K562 (cell line): ENCODE data around the gene MAGI1. TPM values are rescaled to one million over a fixed set of nuclear protein-coding genes. Genes with fewer than 3 reads are reported as not detected.
"Not testable (repeated sequence)": the region's sequence is repeated elsewhere in the genome, so short reads cannot be mapped to it uniquely, and the experiment has no call there.

ENCODE experiments used
- ATAC-seq: fragments of 200-7000 bp; cut with Tn5 transposase; 3 replicates; pipeline ENCODE4 v1.9.1; 2020; ENCODE audit warnings: moderate library complexity
- BruUV-seq: library from RNA; stranded (reverse); fragments of 400-500 nt; replicated peaks from 2 replicates; lab custom pipeline; 2021; lab: Mats Ljungman, UMichigan
- CTCF ChIA-PET: fragments of 300-600 bp; formaldehyde crosslinking; extraction: SDS; loops from one replicate; lab custom pipeline; 2021; ENCODE audit warnings: low intra/inter-chr PET ratio; lab: Yijun Ruan, JAX
- POLR2A ChIA-PET: fragments of 300-600, 350-650 bp; sonication (Branson Sonifier 250); formaldehyde crosslinking; extraction: SDS; loops from one replicate; lab custom pipeline; 2021; ENCODE audit warnings: antibody characterized with exemption, inconsistent platforms; lab: Yijun Ruan, JAX
- DNase-seq, 4 experiments: peaks; one replicate each; pipeline versions ENCODE4 v3.0.0 to v3.0.0-alpha.2; 2011 to 2018; ENCODE audit warnings: low spot score in 3 of 4, mixed read lengths in 3 of 4; ENCODE audit errors: extremely low read depth in 1 of 4
- FAIRE-seq: peaks from 2 replicates; lab custom pipeline; 2011; peaks lifted over from hg19 to GRCh38; lab: Jason Lieb, UNC
- H2AFZ ChIP-seq: 2 replicates; pipeline ENCODE4 v1.6.0; 2011; ENCODE audit warnings: low read depth, low read length, control low read depth, inconsistent platforms
- H3K27ac ChIP-seq: fragments of 200-600 bp; 3 replicates; pipeline ENCODE4 v1.8.0; 2011; ENCODE audit warnings: low read depth, mild to moderate bottlenecking, control low read depth, inconsistent platforms, low read length, moderate library complexity, mixed read lengths; ENCODE audit errors: extremely low read depth
- H3K27me3 ChIP-seq, 2 experiments: fragments of 300-600 bp in 1 of 2; 2 replicates in 1 of 2; 3 replicates in 1 of 2; pipeline versions ENCODE4 v1.6.0 to v1.8.0; 2011; ENCODE audit warnings: inconsistent platforms in 2 of 2, low read length in 2 of 2, mild to moderate bottlenecking in 1 of 2, mixed read lengths in 1 of 2, moderate library complexity in 1 of 2; ENCODE audit not compliant: control insufficient read depth in 2 of 2, insufficient read depth in 2 of 2
- H3K36me3 ChIP-seq: fragments of 300-600 bp; 3 replicates; pipeline ENCODE4 v1.8.0; 2011; ENCODE audit warnings: mild to moderate bottlenecking, low read length, inconsistent platforms; ENCODE audit not compliant: control insufficient read depth, insufficient read depth
- H3K4me1 ChIP-seq, 2 experiments: fragments of 200-600 bp in 1 of 2; replicated peaks in 1 of 2; 2 replicates in 1 of 2; 3 replicates in 1 of 2; pipeline versions ENCODE4 v1.5.1 to v1.8.0; 2011; ENCODE audit warnings: inconsistent platforms in 2 of 2, low read length in 2 of 2, mild to moderate bottlenecking in 1 of 2, mixed read lengths in 1 of 2, moderate library complexity in 1 of 2; ENCODE audit not compliant: control insufficient read depth in 2 of 2, insufficient read depth in 2 of 2
- H3K4me2 ChIP-seq: 2 replicates; pipeline ENCODE4 v1.6.1; 2011; ENCODE audit warnings: low read length, control low read depth, inconsistent platforms, mixed read lengths; ENCODE audit not compliant: insufficient read depth
- H3K4me3 ChIP-seq: fragments of 200-600 bp; sonication (generic), shearing (Covaris generic); 2 replicates; pipeline ENCODE4 v1.5.1; 2016; ENCODE audit warnings: control low read depth, inconsistent platforms
- H3K79me2 ChIP-seq: fragments of 200-600 bp; 3 replicates; pipeline ENCODE4 v1.8.0; 2011; ENCODE audit warnings: low read length, inconsistent platforms; ENCODE audit not compliant: control insufficient read depth, insufficient read depth
- H3K9ac ChIP-seq, 2 experiments: 2 replicates each; pipeline versions ENCODE4 v1.6.0 to v1.6.1; 2011; ENCODE audit warnings: low read depth in 2 of 2, low read length in 2 of 2, control low read depth in 1 of 2, inconsistent platforms in 1 of 2, mild to moderate bottlenecking in 1 of 2, mixed read lengths in 1 of 2; ENCODE audit not compliant: insufficient read depth in 1 of 2
- H3K9me1 ChIP-seq: one replicate; pipeline ENCODE4 v1.6.0; 2011; ENCODE audit warnings: inconsistent platforms, mild to moderate bottlenecking, low read length, moderate library complexity; ENCODE audit not compliant: control insufficient read depth, insufficient read depth
- H3K9me3 ChIP-seq: replicated peaks from 2 replicates; pipeline ENCODE4 v1.5.1; 2011; ENCODE audit warnings: low read depth, low read length, inconsistent platforms; ENCODE audit not compliant: control insufficient read depth, insufficient read depth
- H4K20me1 ChIP-seq: replicated peaks from 2 replicates; pipeline ENCODE4 v1.6.1; 2011; ENCODE audit warnings: low read length, inconsistent platforms, mixed read lengths; ENCODE audit not compliant: control insufficient read depth, insufficient read depth
- AFF1 ChIP-seq, 2 experiments: fragments of 450-650 bp; IDR thresholded peaks; 2 replicates each; pipeline ENCODE4 v1.6.1; 2018; ENCODE audit warnings: mild to moderate bottlenecking in 2 of 2, low read depth in 1 of 2; ENCODE audit not compliant: partially characterized antibody in 2 of 2
- GTF2E2 ChIP-seq: fragments of 200-800 bp; sonication (Bioruptor generic); IDR thresholded peaks from 2 replicates; pipeline ENCODE4 v1.6.1; 2016; ENCODE audit warnings: missing genetic modification characterization, missing compliant biosample characterization
- RBM25 ChIP-seq: fragments of 200-400 bp; formaldehyde crosslinking; IDR thresholded peaks from 2 replicates; pipeline ENCODE4 v1.6.1; 2018; ENCODE audit warnings: low read length, low read depth, moderate library complexity; ENCODE audit not compliant: severe bottlenecking
- WGBS: fragments of 100-300 bp; shearing (Covaris generic); methylation state at CpG from one replicate; pipeline ENCODE4 v1.1.6; 2016; ENCODE audit warnings: low coverage, mixed read lengths; ENCODE audit not compliant: insufficient coverage; ENCODE audit errors: missing lambda C conversion rate; 5-methylcytosine and 5-hydroxymethylcytosine counted together
- in situ Hi-C: fragments of 300-500 bp; cut with MboI; formaldehyde crosslinking; loops from 4 replicates; pipeline ENCODE4 v1.15.0; 2018; ENCODE audit warnings: inconsistent platforms, mixed read lengths
- intact Hi-C: fragments of 100-400 bp; cut with micrococcal nuclease; formaldehyde crosslinking; loops from 2 replicates; pipeline ENCODE4 v1.14.2; 2022
- polyA plus RNA-seq, 8 experiments: library from polyadenylated mRNA; depleted of rRNA in 4 of 8; stranded (reverse) in 5 of 8; unstranded in 3 of 8; fragments of >200 nt; fragmentation: Nextera tagmentation in 2 of 8; fragmentation: Illumina TruSeq in 1 of 8; extraction: Ambion mirVana in 2 of 8; extraction: Trizol in 1 of 8; gene quantifications; 2 replicates each; pipeline versions ENCODE4 v1.2.1 to v1.2.3, GENCODE V29; 2011 to 2014; ENCODE audit warnings: inconsistent platforms in 1 of 8, missing spikeins in 1 of 8
- total RNA-seq, 7 experiments: library from RNA; depleted of rRNA in 6 of 7; stranded (reverse); fragments of >200 nt in 6 of 7; fragmentation: Illumina TruSeq in 2 of 7; extraction: Trizol in 2 of 7; gene quantifications; 2 replicates each; pipeline versions ENCODE4 v1.2.1 to v1.2.3, GENCODE V29; 2011 to 2021; ENCODE audit warnings: low replicate concordance in 1 of 7

The MAGI1 gene
- total and polyA plus RNA-seq, 9 of the 15 experiments (the other 6 are each of a cell fraction or from before 2014, with no cell fraction given) = 7.8 to 59.4 (median 43.2) TPM

GRCh38 chr3:65516998-65517397 lies 521.7 kb downstream of the MAGI1 start:
- Histone ChIP-seq H2AFZ (no peak overlapping the region), H3K9ac (no peak overlapping the region), H3K27ac (no peak overlapping the region), H3K27me3 (no peaks in the 10 kb centered on the region), H3K9me1 (no peaks in the 10 kb centered on the region), H4K20me1 (no peaks in the 10 kb centered on the region), H3K9me3 (no peaks in the 10 kb centered on the region; the same call in 1 of the 2 replicates), H3K4me3 (no peak overlapping the region), H3K4me1 (no peaks in the 10 kb centered on the region), H3K4me2 (no peak overlapping the region), H3K36me3 (peaks cover 11% of the 10 kb centered on the region; the same call in 1 of the 3 replicates), H3K79me2 (peaks cover 40% of the 10 kb centered on the region; the same call in 2 of the 3 replicates)
- POLR2A ChIA-PET = no interaction called here
- CTCF ChIA-PET = no interaction called here
- WGBS = 100% methylated on average over 1 of the region's 5 CpGs
- in situ Hi-C loops = no loop called here
- ATAC-seq = no peak
- intact Hi-C loops = no loop called here
- TF ChIP-seq RBM25 (peak; percentile 31), GTF2E2 (no peak)
- no TSS peak for BruUV-seq
- no peak for DNase-seq
- no peak for FAIRE-seq

GRCh38 chr3:65514317-65514716 lies 524.4 kb downstream of the MAGI1 start:
- FAIRE-seq, BruUV-seq, CTCF ChIA-PET: not testable (repeated sequence)

More at GRCh38 chr3:65514317-65514716, 524.4 kb downstream of the MAGI1 start:
- H3K36me3 ChIP-seq, H3K4me1 ChIP-seq, H3K4me2 ChIP-seq, POLR2A ChIA-PET, H3K9me3 ChIP-seq, H4K20me1 ChIP-seq, H3K9me1 ChIP-seq, H3K4me3 ChIP-seq, H3K27me3 ChIP-seq: not testable (repeated sequence)
- 74% methylated on average over 1 of the region's 1 CpG for WGBS
- TF ChIP-seq AFF1 (IDR thresholded peaks at IDR 0.05; ENCODE audit: low read depth in 1 of 2, partially characterized antibody in 2 of 2) = peak in 1 of 2 experiments; percentile 98
- TF ChIP-seq, all 486 proteins: peak for 1; not testable (repeated sequence) for 485
- H2AFZ ChIP-seq, DNase-seq, ATAC-seq, intact Hi-C loops, H3K27ac ChIP-seq, H3K9ac ChIP-seq, in situ Hi-C loops: not testable (repeated sequence)
- H3K79me2 ChIP-seq = peaks cover 21% of the 10 kb centered on the region; the same call in 2 of the 3 replicates
